ENCODE results near the gene CFB.

CFB gene

GRCh38 chr6:31970604-31971271 lies 24.8 kb downstream of the CFB start:
- Histone ChIP-seq H2AFZ (ENCODE audit: low read length) (no peak overlapping the region), H3K27me3 (ENCODE audit: control insufficient read depth in 3 of 3, insufficient read depth in 3 of 3, low read depth in 1 of 3, low read length in 3 of 3) (no peaks in the 10 kb centered on the region), H3K4ac (ENCODE audit: low read length) (no peak overlapping the region), H3K4me3 (ENCODE audit: low read length in 2 of 2) (peak overlapping the region in 1 of 2 donors; percentile 78), H4K8ac (ENCODE audit: low read depth, low read length) (no peak overlapping the region), H3K18ac (ENCODE audit: low read length) (no peak overlapping the region), H3K9me3 (replicated peaks in 1 of 2; ENCODE audit: control insufficient read depth in 2 of 2, insufficient read depth in 1 of 2, low read depth in 1 of 2, low read length in 2 of 2) (no peaks in the 10 kb centered on the region), H2BK12ac (ENCODE audit: low read length) (peak overlapping the region; percentile 50), H3K79me1 (ENCODE audit: low read depth, low read length) (peaks cover 7% of the 10 kb centered on the region), H3K14ac (ENCODE audit: low read length) (no peak overlapping the region), H2BK5ac (ENCODE audit: low read length) (no peak overlapping the region), H3K9ac (ENCODE audit: low read depth, low read length, poor library complexity) (no peak overlapping the region), H3K27ac (replicated peaks; ENCODE audit: low read length) (no peak overlapping the region), H2AK5ac (ENCODE audit: low read depth, low read length) (peak overlapping the region; percentile 54), H3K23ac (ENCODE audit: low read depth, low read length, poor library complexity) (peak overlapping the region; percentile 14), H2BK120ac (ENCODE audit: low read depth, low read length) (no peak overlapping the region), H3K4me1 (ENCODE audit: control insufficient read depth in 2 of 2, insufficient read depth in 1 of 2, low read depth in 1 of 2, low read length in 2 of 2) (peaks cover 11 to 13% of the 10 kb centered on the region in 2 donors), H2BK15ac (ENCODE audit: low read length) (no peak overlapping the region), H4K91ac (ENCODE audit: low read depth, low read length, poor library complexity) (no peak overlapping the region), H3K4me2 (ENCODE audit: insufficient read depth, low read length, poor library complexity, severe bottlenecking) (peak overlapping the region; percentile 41), H3K36me3 (replicated peaks in 1 of 2; ENCODE audit: control insufficient read depth in 2 of 2, insufficient read depth in 2 of 2, low read length in 2 of 2) (peaks cover 37 to 65% of the 10 kb centered on the region in 2 donors)
- no peak for DNase-seq (ENCODE audit: low spot score)
- no CpG with 5 or more reads among the region's 18 CpGs for WGBS, 2 donors (ENCODE audit: extremely low coverage in 2 of 2, insufficient read length in 2 of 2, insufficient replicate concordance in 1 of 2)

DNA sequence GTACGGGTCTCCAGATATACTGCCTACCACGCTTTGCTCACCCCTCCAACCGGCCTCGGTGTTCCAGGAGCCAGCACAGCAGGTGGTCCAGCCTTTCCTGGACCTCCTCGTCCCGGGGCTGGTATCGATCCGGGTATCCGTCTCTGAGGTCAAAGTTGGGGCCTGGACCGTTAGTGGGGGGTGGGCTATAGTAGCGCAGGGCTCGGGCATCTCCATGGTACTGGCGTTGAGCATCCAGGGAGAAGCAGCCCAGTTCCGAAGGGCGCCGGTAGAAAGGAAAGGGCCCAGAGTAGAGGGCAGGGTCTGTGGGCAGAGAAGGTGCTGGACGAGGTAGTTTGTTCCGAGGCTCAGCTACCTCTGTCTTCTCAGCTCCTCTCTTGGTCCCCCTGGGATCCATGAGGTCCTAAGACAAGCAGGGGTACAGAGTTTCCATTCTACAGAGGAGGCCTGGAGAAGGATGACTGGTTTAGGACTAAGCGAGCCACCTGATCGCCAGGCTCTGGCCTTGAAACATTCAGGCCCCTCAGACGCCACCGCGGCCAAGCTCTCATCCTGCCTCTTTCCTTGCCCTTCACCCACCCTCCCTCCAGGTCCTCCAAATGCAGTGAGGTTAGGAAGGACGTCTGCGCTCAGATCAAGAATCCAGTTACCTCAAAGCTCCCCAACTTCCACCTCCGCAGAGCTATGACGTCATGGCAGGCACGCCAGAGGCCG lies 25.5 kb downstream of the CFB start:
- Histone ChIP-seq H2BK5ac (ENCODE audit: low read length) (peak overlapping the region; percentile 96), H2AFZ (ENCODE audit: low read length) (peak overlapping the region; percentile 87), H3K23ac (ENCODE audit: low read depth, low read length, poor library complexity) (peak overlapping the region; percentile 98), H2AK5ac (ENCODE audit: low read depth, low read length) (peak overlapping the region; percentile 54), H2BK12ac (ENCODE audit: low read length) (peak overlapping the region; percentile 4), H2BK120ac (ENCODE audit: low read depth, low read length) (peak overlapping the region; percentile 4), H3K27me3 (ENCODE audit: control insufficient read depth in 3 of 3, insufficient read depth in 3 of 3, low read depth in 1 of 3, low read length in 3 of 3) (no peaks in the 10 kb centered on the region), H3K4ac (ENCODE audit: low read length) (no peak overlapping the region), H4K91ac (ENCODE audit: low read depth, low read length, poor library complexity) (no peak overlapping the region), H3K36me3 (replicated peaks in 1 of 2; ENCODE audit: control insufficient read depth in 2 of 2, insufficient read depth in 2 of 2, low read length in 2 of 2) (peaks cover 32 to 58% of the 10 kb centered on the region in 2 donors), H3K4me3 (ENCODE audit: low read length in 2 of 2) (peak overlapping the region; percentile 78 to 89), H3K9ac (ENCODE audit: low read depth, low read length, poor library complexity) (peak overlapping the region; percentile 91), H3K79me1 (ENCODE audit: low read depth, low read length) (peaks cover 7% of the 10 kb centered on the region), H3K14ac (ENCODE audit: low read length) (no peak overlapping the region), H2BK15ac (ENCODE audit: low read length) (peak overlapping the region; percentile 10), H3K27ac (replicated peaks; ENCODE audit: low read length) (peak overlapping the region; percentile 99), H3K9me3 (replicated peaks in 1 of 2; ENCODE audit: control insufficient read depth in 2 of 2, insufficient read depth in 1 of 2, low read depth in 1 of 2, low read length in 2 of 2) (no peaks in the 10 kb centered on the region), H4K8ac (ENCODE audit: low read depth, low read length) (no peak overlapping the region), H3K18ac (ENCODE audit: low read length) (peak overlapping the region; percentile 97), H3K4me2 (ENCODE audit: insufficient read depth, low read length, poor library complexity, severe bottlenecking) (peak overlapping the region; percentile 41), H3K4me1 (ENCODE audit: control insufficient read depth in 2 of 2, insufficient read depth in 1 of 2, low read depth in 1 of 2, low read length in 2 of 2) (peaks cover 11 to 13% of the 10 kb centered on the region in 2 donors)
- no peak for DNase-seq (ENCODE audit: low spot score)
- no CpG with 5 or more reads among the region's 29 CpGs for WGBS, 2 donors (ENCODE audit: extremely low coverage in 2 of 2, insufficient read length in 2 of 2, insufficient replicate concordance in 1 of 2)

- Histone ChIP-seq H2AK5ac (ENCODE audit: low read depth, low read length) (peak within 1 kb of the TSS; percentile 54), H4K8ac (ENCODE audit: low read depth, low read length) (peak within 1 kb of the TSS; percentile 70), H3K4ac (ENCODE audit: low read length) (peak within 1 kb of the TSS; percentile 24), H2BK120ac (ENCODE audit: low read depth, low read length) (peak within 1 kb of the TSS; percentile 4), H3K4me2 (ENCODE audit: insufficient read depth, low read length, poor library complexity, severe bottlenecking) (peak within 1 kb of the TSS; percentile 89), H3K36me3 (replicated peaks in 1 of 2; ENCODE audit: control insufficient read depth in 2 of 2, insufficient read depth in 2 of 2, low read length in 2 of 2) (peaks cover 25 to 51% of the 10 kb centered on the region in 2 donors), H3K79me1 (ENCODE audit: low read depth, low read length) (peaks cover 7% of the 10 kb centered on the region), H3K23ac (ENCODE audit: low read depth, low read length, poor library complexity) (peak within 1 kb of the TSS; percentile 98), H3K9ac (ENCODE audit: low read depth, low read length, poor library complexity) (peak within 1 kb of the TSS; percentile 91), H3K4me1 (ENCODE audit: control insufficient read depth in 2 of 2, insufficient read depth in 1 of 2, low read depth in 1 of 2, low read length in 2 of 2) (peaks cover 11 to 13% of the 10 kb centered on the region in 2 donors), H3K14ac (ENCODE audit: low read length) (no peak within 1 kb of the TSS), H3K18ac (ENCODE audit: low read length) (peak within 1 kb of the TSS; percentile 97), H2AFZ (ENCODE audit: low read length) (peak within 1 kb of the TSS; percentile 87), H4K91ac (ENCODE audit: low read depth, low read length, poor library complexity) (no peak within 1 kb of the TSS), H2BK5ac (ENCODE audit: low read length) (peak within 1 kb of the TSS; percentile 96), H3K27me3 (ENCODE audit: control insufficient read depth in 3 of 3, insufficient read depth in 3 of 3, low read depth in 1 of 3, low read length in 3 of 3) (no peaks in the 10 kb centered on the region), H3K9me3 (replicated peaks in 1 of 2; ENCODE audit: control insufficient read depth in 2 of 2, insufficient read depth in 1 of 2, low read depth in 1 of 2, low read length in 2 of 2) (no peaks in the 10 kb centered on the region), H2BK15ac (ENCODE audit: low read length) (peak within 1 kb of the TSS; percentile 10), H3K4me3 (ENCODE audit: low read length in 2 of 2) (peak within 1 kb of the TSS; percentile 78 to 89), H3K27ac (replicated peaks; ENCODE audit: low read length) (peak within 1 kb of the TSS; percentile 99), H2BK12ac (ENCODE audit: low read length) (peak within 1 kb of the TSS; percentile 73)
- WGBS, 2 donors (ENCODE audit: extremely low coverage in 2 of 2, insufficient read length in 2 of 2, insufficient replicate concordance in 1 of 2), result no CpG with 5 or more reads among the region's 62 CpGs
- DNase-seq (ENCODE audit: low spot score), result peak; percentile 97
Observed at GRCh38 chr6:31971993-31972708, 26.3 kb downstream of the CFB start, which contains the start of gene DXO. DXO (minus strand) TSS chr6:31972138; CDS start chr6:31971675, 463 bp downstream.
